NCI-H1105 treated with DMSO at 0.1 percent for 48 hours (cell line): ENCODE results near the gene MAP4K1.
A peak's percentile ranks its signal among the peaks of the same experiment; 100 is the strongest.

Experiments used
- DNase-seq: peaks from one replicate; lab custom pipeline; 2025; lab: John Stamatoyannopoulos, UW

Gene MAP4K1

GRCh38 chr19:38617764-38618589 is at the start of gene MAP4K1:
Gene MAP4K1, minus strand, starts transcription at chr19:38617953. Its CDS starts 58 bp downstream, at chr19:38617895.
- peak; percentile 41 for DNase-seq

- DNase-seq, result no peak
These were observed 49.1 kb upstream of the MAP4K1 start for GRCh38 chr19:38666663-38667511.

GRCh38 chr19:38665950-38666662 is 48.4 kb upstream of the MAP4K1 start:
- no peak for DNase-seq

- DNase-seq, result no peak
These were observed 47.6 kb upstream of the MAP4K1 start for GRCh38 chr19:38665219-38665931.

GRCh38 chr19:38664503-38665211 is 46.9 kb upstream of the MAP4K1 start:
- DNase-seq, result no peak

- DNase-seq, result no peak
These were observed 46.3 kb upstream of the MAP4K1 start for GRCh38 chr19:38663957-38664502.

- DNase-seq, result no peak
These were observed 45.5 kb upstream of the MAP4K1 start for GRCh38 chr19:38663156-38663651.

- DNase-seq, result no peak
These were observed 44.9 kb upstream of the MAP4K1 start for GRCh38 chr19:38662537-38663155.

- no peak for DNase-seq
These were observed 44.2 kb upstream of the MAP4K1 start for GRCh38 chr19:38661996-38662395.

GRCh38 chr19:38661136-38661535 is 43.4 kb upstream of the MAP4K1 start:
- DNase-seq, result no peak

GRCh38 chr19:38660724-38661123 is 43.0 kb upstream of the MAP4K1 start:
- DNase-seq, result no peak

- peak; percentile 96 for DNase-seq
These were observed 40.9 kb upstream of the MAP4K1 start for GRCh38 chr19:38658462-38659306.

- no peak for DNase-seq
These were observed 40.0 kb upstream of the MAP4K1 start for GRCh38 chr19:38657633-38658222.

GRCh38 chr19:38656171-38656981 is 38.6 kb upstream of the MAP4K1 start:
- no peak for DNase-seq

GRCh38 chr19:38655148-38655824 is 37.5 kb upstream of the MAP4K1 start:
- DNase-seq, result no peak

GRCh38 chr19:38654628-38655055 is 36.9 kb upstream of the MAP4K1 start:
- DNase-seq, result no peak

GRCh38 chr19:38653028-38653571 is 35.3 kb upstream of the MAP4K1 start:
- DNase-seq, result peak; percentile 3
